HEK293 (cell line): ENCODE results near the gene LYL1.

Experiments
- OVOL3 ChIP-seq: fragments of 450-650 bp; formaldehyde crosslinking; IDR thresholded peaks from 2 replicates; pipeline ENCODE4 v1.5.1; 2016; ENCODE audit warnings: missing biosample characterization, missing genetic modification characterization
- SALL2 ChIP-seq: fragments of 450-650 bp; formaldehyde crosslinking; IDR thresholded peaks from 2 replicates; pipeline ENCODE4 v1.5.0; 2017; ENCODE audit warnings: missing biosample characterization, mild to moderate bottlenecking, missing genetic modification characterization, borderline replicate concordance
- SETDB1 ChIP-seq: IDR thresholded peaks from one replicate; pipeline ENCODE4 v1.6.1; 2017; ENCODE audit warnings: mild to moderate bottlenecking, low read length, moderate library complexity, mixed read lengths; ENCODE audit not compliant: insufficient read length
- ZBTB1 ChIP-seq: fragments of 450-650 bp; formaldehyde crosslinking; IDR thresholded peaks from 2 replicates; pipeline ENCODE4 v1.5.1; 2016; ENCODE audit warnings: missing biosample characterization, missing genetic modification characterization
- ZBTB7A ChIP-seq: fragments of 450-650 bp; formaldehyde crosslinking; IDR thresholded peaks from 2 replicates; pipeline ENCODE4 v1.5.1; 2016; ENCODE audit warnings: low read depth, missing biosample characterization, missing genetic modification characterization
- ZBTB8A ChIP-seq: fragments of 450-650 bp; formaldehyde crosslinking; IDR thresholded peaks from 2 replicates; pipeline ENCODE4 v1.5.1; 2016; ENCODE audit warnings: missing biosample characterization, missing genetic modification characterization
- ZFHX2 ChIP-seq: fragments of 450-650 bp; formaldehyde crosslinking; conservative IDR thresholded peaks from 2 replicates; pipeline ENCODE4 v1.5.1; 2016; ENCODE audit warnings: missing biosample characterization, missing genetic modification characterization
- ZNF114 ChIP-seq: fragments of 450-650 bp; formaldehyde crosslinking; IDR thresholded peaks from 2 replicates; pipeline ENCODE4 v1.5.0; 2017; ENCODE audit warnings: missing biosample characterization, missing genetic modification characterization
- ZNF133 ChIP-seq: fragments of 450-650 bp; formaldehyde crosslinking; IDR thresholded peaks from 2 replicates; pipeline ENCODE4 v1.5.1; 2016; ENCODE audit warnings: missing biosample characterization, missing genetic modification characterization
- ZNF175 ChIP-seq: fragments of 450-650 bp; formaldehyde crosslinking; IDR thresholded peaks from 2 replicates; pipeline ENCODE4 v1.5.1; 2016; ENCODE audit warnings: missing biosample characterization, missing genetic modification characterization
- ZNF274 ChIP-seq, 2 experiments: fragments of 200-500 bp in 1 of 2; fragments of 450-650 bp in 1 of 2; sonication (Bioruptor generic) in 1 of 2; formaldehyde crosslinking in 1 of 2; IDR thresholded peaks; 2 replicates each; pipeline versions ENCODE4 v1.5.1 to v1.6.1; 2014 to 2016; ENCODE audit warnings: borderline replicate concordance in 1 of 2, inconsistent platforms in 1 of 2, low read length in 1 of 2, missing biosample characterization in 1 of 2, missing genetic modification characterization in 1 of 2
- ZNF366 ChIP-seq: fragments of 450-650 bp; formaldehyde crosslinking; conservative IDR thresholded peaks from 2 replicates; pipeline ENCODE4 v1.5.1; 2016; ENCODE audit warnings: missing biosample characterization, missing genetic modification characterization
- ZNF416 ChIP-seq: fragments of 450-650 bp; formaldehyde crosslinking; IDR thresholded peaks from 2 replicates; pipeline ENCODE4 v1.5.1; 2016; ENCODE audit warnings: missing biosample characterization, missing genetic modification characterization
- ZNF560 ChIP-seq: fragments of 450-650 bp; formaldehyde crosslinking; IDR thresholded peaks from 2 replicates; pipeline ENCODE4 v1.5.1; 2017; ENCODE audit warnings: missing biosample characterization, missing genetic modification characterization, borderline replicate concordance
- ZNF596 ChIP-seq: fragments of 450-650 bp; IDR thresholded peaks from 2 replicates; pipeline ENCODE4 v1.5.0; 2018; ENCODE audit warnings: missing biosample characterization, mild to moderate bottlenecking, missing genetic modification characterization, moderate library complexity
- ZSCAN4 ChIP-seq: fragments of 450-650 bp; formaldehyde crosslinking; IDR thresholded peaks from 2 replicates; pipeline ENCODE4 v1.5.1; 2017; ENCODE audit warnings: missing biosample characterization, missing genetic modification characterization
- TF ChIP-seq, protein P1 (sequence below): fragments of 450-650 bp; formaldehyde crosslinking; IDR thresholded peaks from 2 replicates; pipeline ENCODE4 v1.5.1; 2016; ENCODE audit warnings: missing biosample characterization, missing genetic modification characterization, borderline replicate concordance
- TF ChIP-seq, protein P2 (sequence below): fragments of 450-650 bp; formaldehyde crosslinking; IDR thresholded peaks from 2 replicates; pipeline ENCODE4 v1.5.1; 2016; ENCODE audit warnings: missing biosample characterization, missing genetic modification characterization, low read depth
- TF ChIP-seq, protein P3 (sequence below): fragments of 450-650 bp; formaldehyde crosslinking; IDR thresholded peaks from 2 replicates; pipeline ENCODE4 v1.5.1; 2017; ENCODE audit warnings: missing biosample characterization, missing genetic modification characterization
- TF ChIP-seq, protein P4 (sequence below): sonication (generic); formaldehyde crosslinking; IDR thresholded peaks from 2 replicates; pipeline ENCODE4 v1.8.1; 2022; ENCODE audit warnings: mild to moderate bottlenecking, moderate library complexity, missing genetic modification reagents
- TF ChIP-seq, protein P5 (sequence below): fragments of 450-650 bp; formaldehyde crosslinking; IDR thresholded peaks from 2 replicates; pipeline ENCODE4 v1.5.1; 2016; ENCODE audit warnings: missing biosample characterization, missing genetic modification characterization
- TF ChIP-seq, protein P6 (sequence below): fragments of 450-650 bp; formaldehyde crosslinking; IDR thresholded peaks from 2 replicates; pipeline ENCODE4 v1.5.1; 2016; ENCODE audit warnings: missing biosample characterization, missing genetic modification characterization

The LYL1 gene

DNA sequence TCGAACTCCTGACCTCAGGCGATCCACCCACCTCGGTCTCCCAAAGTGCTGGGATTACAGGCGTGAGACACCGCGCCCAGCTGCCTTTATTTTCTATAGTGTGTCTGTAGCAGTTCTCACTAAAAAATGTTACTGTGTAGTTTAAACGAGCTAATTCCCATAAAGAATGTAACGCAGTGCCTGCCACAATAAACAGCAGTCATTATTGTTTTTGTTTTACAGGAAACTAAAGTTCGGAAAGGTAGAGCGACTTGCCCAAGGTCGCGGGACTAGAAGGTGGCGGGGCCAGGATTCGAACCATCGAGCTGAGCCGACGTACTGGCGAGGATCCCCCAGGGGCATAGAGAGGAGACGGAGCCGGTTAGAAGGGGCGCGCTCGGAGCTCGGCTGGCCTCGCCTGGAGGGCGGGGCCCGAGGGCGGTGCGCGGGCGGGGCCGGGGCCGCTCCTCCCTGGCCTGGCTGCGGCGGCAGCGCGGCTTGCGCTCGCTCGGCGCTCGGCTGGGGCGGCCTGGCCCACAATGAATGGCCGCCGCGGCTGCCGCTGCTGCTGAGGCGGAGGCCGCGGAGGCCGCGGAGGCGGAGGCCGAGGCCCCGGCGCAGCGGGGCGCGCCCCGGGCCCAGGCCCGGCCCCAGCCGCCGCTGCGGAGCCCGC lies 15.2 kb upstream of the LYL1 start, which contains the start of gene NACC1 (continued):
- TF ChIP-seq SALL2 (tag by site-specific recombination) = no peak
- 0 out of 2 replicates have a peak, but pooled peaks have one; percentile 14 for TF ChIP-seq ZBTB1 (tag by site-specific recombination)
- TF ChIP-seq, protein P1, sequence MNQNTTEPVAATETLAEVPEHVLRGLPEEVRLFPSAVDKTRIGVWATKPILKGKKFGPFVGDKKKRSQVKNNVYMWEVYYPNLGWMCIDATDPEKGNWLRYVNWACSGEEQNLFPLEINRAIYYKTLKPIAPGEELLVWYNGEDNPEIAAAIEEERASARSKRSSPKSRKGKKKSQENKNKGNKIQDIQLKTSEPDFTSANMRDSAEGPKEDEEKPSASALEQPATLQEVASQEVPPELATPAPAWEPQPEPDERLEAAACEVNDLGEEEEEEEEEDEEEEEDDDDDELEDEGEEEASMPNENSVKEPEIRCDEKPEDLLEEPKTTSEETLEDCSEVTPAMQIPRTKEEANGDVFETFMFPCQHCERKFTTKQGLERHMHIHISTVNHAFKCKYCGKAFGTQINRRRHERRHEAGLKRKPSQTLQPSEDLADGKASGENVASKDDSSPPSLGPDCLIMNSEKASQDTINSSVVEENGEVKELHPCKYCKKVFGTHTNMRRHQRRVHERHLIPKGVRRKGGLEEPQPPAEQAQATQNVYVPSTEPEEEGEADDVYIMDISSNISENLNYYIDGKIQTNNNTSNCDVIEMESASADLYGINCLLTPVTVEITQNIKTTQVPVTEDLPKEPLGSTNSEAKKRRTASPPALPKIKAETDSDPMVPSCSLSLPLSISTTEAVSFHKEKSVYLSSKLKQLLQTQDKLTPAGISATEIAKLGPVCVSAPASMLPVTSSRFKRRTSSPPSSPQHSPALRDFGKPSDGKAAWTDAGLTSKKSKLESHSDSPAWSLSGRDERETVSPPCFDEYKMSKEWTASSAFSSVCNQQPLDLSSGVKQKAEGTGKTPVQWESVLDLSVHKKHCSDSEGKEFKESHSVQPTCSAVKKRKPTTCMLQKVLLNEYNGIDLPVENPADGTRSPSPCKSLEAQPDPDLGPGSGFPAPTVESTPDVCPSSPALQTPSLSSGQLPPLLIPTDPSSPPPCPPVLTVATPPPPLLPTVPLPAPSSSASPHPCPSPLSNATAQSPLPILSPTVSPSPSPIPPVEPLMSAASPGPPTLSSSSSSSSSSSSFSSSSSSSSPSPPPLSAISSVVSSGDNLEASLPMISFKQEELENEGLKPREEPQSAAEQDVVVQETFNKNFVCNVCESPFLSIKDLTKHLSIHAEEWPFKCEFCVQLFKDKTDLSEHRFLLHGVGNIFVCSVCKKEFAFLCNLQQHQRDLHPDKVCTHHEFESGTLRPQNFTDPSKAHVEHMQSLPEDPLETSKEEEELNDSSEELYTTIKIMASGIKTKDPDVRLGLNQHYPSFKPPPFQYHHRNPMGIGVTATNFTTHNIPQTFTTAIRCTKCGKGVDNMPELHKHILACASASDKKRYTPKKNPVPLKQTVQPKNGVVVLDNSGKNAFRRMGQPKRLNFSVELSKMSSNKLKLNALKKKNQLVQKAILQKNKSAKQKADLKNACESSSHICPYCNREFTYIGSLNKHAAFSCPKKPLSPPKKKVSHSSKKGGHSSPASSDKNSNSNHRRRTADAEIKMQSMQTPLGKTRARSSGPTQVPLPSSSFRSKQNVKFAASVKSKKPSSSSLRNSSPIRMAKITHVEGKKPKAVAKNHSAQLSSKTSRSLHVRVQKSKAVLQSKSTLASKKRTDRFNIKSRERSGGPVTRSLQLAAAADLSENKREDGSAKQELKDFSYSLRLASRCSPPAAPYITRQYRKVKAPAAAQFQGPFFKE (tag by site-specific recombination) = no peak
- peak; percentile 27 for TF ChIP-seq ZFHX2
- no peak for TF ChIP-seq ZNF366 (tag by site-specific recombination)
- no peak for TF ChIP-seq ZSCAN4 (tag by site-specific recombination)
- TF ChIP-seq, protein P2, sequence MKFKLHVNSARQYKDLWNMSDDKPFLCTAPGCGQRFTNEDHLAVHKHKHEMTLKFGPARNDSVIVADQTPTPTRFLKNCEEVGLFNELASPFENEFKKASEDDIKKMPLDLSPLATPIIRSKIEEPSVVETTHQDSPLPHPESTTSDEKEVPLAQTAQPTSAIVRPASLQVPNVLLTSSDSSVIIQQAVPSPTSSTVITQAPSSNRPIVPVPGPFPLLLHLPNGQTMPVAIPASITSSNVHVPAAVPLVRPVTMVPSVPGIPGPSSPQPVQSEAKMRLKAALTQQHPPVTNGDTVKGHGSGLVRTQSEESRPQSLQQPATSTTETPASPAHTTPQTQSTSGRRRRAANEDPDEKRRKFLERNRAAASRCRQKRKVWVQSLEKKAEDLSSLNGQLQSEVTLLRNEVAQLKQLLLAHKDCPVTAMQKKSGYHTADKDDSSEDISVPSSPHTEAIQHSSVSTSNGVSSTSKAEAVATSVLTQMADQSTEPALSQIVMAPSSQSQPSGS (tag by site-specific recombination) = no peak
- TF ChIP-seq ZNF114 (tag by site-specific recombination) = no peak
- TF ChIP-seq SETDB1 = no peak
- TF ChIP-seq, protein P3, sequence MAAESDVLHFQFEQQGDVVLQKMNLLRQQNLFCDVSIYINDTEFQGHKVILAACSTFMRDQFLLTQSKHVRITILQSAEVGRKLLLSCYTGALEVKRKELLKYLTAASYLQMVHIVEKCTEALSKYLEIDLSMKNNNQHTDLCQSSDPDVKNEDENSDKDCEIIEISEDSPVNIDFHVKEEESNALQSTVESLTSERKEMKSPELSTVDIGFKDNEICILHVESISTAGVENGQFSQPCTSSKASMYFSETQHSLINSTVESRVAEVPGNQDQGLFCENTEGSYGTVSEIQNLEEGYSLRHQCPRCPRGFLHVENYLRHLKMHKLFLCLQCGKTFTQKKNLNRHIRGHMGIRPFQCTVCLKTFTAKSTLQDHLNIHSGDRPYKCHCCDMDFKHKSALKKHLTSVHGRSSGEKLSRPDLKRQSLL (tag by site-specific recombination) = peak; percentile 87
- TF ChIP-seq, protein P4, sequence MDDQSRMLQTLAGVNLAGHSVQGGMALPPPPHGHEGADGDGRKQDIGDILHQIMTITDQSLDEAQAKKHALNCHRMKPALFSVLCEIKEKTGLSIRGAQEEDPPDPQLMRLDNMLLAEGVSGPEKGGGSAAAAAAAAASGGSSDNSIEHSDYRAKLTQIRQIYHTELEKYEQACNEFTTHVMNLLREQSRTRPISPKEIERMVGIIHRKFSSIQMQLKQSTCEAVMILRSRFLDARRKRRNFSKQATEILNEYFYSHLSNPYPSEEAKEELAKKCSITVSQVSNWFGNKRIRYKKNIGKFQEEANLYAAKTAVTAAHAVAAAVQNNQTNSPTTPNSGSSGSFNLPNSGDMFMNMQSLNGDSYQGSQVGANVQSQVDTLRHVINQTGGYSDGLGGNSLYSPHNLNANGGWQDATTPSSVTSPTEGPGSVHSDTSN (CRISPR knock-in tag) = no peak
- no peak for TF ChIP-seq OVOL3 (tag by site-specific recombination)
- no peak for TF ChIP-seq ZNF596 (tag by site-specific recombination)
- TF ChIP-seq, protein P5, sequence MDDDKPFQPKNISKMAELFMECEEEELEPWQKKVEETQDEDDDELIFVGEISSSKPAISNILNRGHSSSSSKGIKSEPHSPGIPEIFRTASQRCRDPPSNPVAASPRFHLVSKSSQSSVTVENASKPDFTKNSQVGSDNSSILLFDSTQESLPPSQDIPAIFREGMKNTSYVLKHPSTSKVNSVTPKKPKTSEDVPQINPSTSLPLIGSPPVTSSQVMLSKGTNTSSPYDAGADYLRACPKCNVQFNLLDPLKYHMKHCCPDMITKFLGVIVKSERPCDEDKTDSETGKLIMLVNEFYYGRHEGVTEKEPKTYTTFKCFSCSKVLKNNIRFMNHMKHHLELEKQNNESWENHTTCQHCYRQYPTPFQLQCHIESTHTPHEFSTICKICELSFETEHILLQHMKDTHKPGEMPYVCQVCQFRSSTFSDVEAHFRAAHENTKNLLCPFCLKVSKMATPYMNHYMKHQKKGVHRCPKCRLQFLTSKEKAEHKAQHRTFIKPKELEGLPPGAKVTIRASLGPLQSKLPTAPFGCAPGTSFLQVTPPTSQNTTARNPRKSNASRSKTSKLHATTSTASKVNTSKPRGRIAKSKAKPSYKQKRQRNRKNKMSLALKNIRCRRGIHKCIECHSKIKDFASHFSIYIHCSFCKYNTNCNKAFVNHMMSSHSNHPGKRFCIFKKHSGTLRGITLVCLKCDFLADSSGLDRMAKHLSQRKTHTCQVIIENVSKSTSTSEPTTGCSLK (tag by site-specific recombination) = no peak
- TF ChIP-seq ZNF416 (tag by site-specific recombination) = no peak
- TF ChIP-seq ZBTB7A (tag by site-specific recombination) = no peak
- TF ChIP-seq, protein P6, sequence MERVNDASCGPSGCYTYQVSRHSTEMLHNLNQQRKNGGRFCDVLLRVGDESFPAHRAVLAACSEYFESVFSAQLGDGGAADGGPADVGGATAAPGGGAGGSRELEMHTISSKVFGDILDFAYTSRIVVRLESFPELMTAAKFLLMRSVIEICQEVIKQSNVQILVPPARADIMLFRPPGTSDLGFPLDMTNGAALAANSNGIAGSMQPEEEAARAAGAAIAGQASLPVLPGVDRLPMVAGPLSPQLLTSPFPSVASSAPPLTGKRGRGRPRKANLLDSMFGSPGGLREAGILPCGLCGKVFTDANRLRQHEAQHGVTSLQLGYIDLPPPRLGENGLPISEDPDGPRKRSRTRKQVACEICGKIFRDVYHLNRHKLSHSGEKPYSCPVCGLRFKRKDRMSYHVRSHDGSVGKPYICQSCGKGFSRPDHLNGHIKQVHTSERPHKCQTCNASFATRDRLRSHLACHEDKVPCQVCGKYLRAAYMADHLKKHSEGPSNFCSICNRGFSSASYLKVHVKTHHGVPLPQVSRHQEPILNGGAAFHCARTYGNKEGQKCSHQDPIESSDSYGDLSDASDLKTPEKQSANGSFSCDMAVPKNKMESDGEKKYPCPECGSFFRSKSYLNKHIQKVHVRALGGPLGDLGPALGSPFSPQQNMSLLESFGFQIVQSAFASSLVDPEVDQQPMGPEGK = peak; percentile 20; the same call in 1 of the 2 replicates
- no peak for TF ChIP-seq ZNF175
- TF ChIP-seq ZNF274 (IDR thresholded peaks at IDR 0.05; ENCODE audit: low read length) = no peak
- no peak for TF ChIP-seq ZNF274 (tag by site-specific recombination; IDR thresholded peaks at IDR 0.05; ENCODE audit: borderline replicate concordance)
- TF ChIP-seq ZNF560 (tag by site-specific recombination) = no peak
- no peak for TF ChIP-seq ZBTB8A (tag by site-specific recombination)
- TF ChIP-seq ZNF133 (tag by site-specific recombination) = no peak
